CD4-positive, alpha-beta T cell treated with Interleukin-4 for 4 hours (primary cell): ENCODE data around the gene CHDH.

Experiments
- DNase-seq: peaks from one replicate; pipeline ENCODE4 v3.0.0-alpha.2; 2020

The CHDH gene

GRCh38 chr3:53806182-53807116 is 39.8 kb downstream of the CHDH start:
- no peak for DNase-seq

GRCh38 chr3:53805463-53806159 is 40.6 kb downstream of the CHDH start:
- no peak for DNase-seq

GRCh38 chr3:53804697-53805462 is 41.3 kb downstream of the CHDH start:
- no peak for DNase-seq

GRCh38 chr3:53803816-53804695 is 42.2 kb downstream of the CHDH start:
- DNase-seq = no peak

GRCh38 chr3:53803124-53803815 is 42.9 kb downstream of the CHDH start:
- DNase-seq = no peak

- DNase-seq = no peak
Measured at GRCh38 chr3:53802256-53802880, 43.9 kb downstream of the CHDH start.

GRCh38 chr3:53801319-53801718 is 44.9 kb downstream of the CHDH start:
- no peak for DNase-seq

GRCh38 chr3:53800041-53800906 is 45.9 kb downstream of the CHDH start:
- no peak for DNase-seq

- DNase-seq = no peak
Measured at GRCh38 chr3:53799338-53799865, 46.8 kb downstream of the CHDH start.

- no peak for DNase-seq
Measured at GRCh38 chr3:53798144-53798543, 48.1 kb downstream of the CHDH start.

GRCh38 chr3:53795789-53796560 is 50.2 kb downstream of the CHDH start:
- DNase-seq = no peak

- no peak for DNase-seq
Measured at GRCh38 chr3:53795176-53795575, 51.0 kb downstream of the CHDH start.

GRCh38 chr3:53794597-53794996 is 51.6 kb downstream of the CHDH start:
- DNase-seq = no peak

GRCh38 chr3:53792866-53793265 is 53.4 kb downstream of the CHDH start:
- no peak for DNase-seq

- no peak for DNase-seq
Measured at GRCh38 chr3:53791317-53791716, 54.9 kb downstream of the CHDH start.

- DNase-seq = no peak
Measured at GRCh38 chr3:53790470-53790869, 55.7 kb downstream of the CHDH start.

- DNase-seq = no peak
Measured at GRCh38 chr3:53789459-53789858, 56.8 kb downstream of the CHDH start.

- DNase-seq = no peak
Measured at GRCh38 chr3:53788038-53788437, 58.2 kb downstream of the CHDH start.

GRCh38 chr3:53787016-53787415 is 59.2 kb downstream of the CHDH start:
- no peak for DNase-seq
